GDM1 (cell line): Measurements from ENCODE around the gene FBLN1.
"Not testable (repeated sequence)": the region's sequence is repeated elsewhere in the genome, so short reads cannot be mapped to it uniquely, and the experiment has no call there.

Experiments
- DNase-seq: peaks from one replicate; lab custom pipeline; 2025; lab: John Stamatoyannopoulos, UW

The FBLN1 gene

DNA sequence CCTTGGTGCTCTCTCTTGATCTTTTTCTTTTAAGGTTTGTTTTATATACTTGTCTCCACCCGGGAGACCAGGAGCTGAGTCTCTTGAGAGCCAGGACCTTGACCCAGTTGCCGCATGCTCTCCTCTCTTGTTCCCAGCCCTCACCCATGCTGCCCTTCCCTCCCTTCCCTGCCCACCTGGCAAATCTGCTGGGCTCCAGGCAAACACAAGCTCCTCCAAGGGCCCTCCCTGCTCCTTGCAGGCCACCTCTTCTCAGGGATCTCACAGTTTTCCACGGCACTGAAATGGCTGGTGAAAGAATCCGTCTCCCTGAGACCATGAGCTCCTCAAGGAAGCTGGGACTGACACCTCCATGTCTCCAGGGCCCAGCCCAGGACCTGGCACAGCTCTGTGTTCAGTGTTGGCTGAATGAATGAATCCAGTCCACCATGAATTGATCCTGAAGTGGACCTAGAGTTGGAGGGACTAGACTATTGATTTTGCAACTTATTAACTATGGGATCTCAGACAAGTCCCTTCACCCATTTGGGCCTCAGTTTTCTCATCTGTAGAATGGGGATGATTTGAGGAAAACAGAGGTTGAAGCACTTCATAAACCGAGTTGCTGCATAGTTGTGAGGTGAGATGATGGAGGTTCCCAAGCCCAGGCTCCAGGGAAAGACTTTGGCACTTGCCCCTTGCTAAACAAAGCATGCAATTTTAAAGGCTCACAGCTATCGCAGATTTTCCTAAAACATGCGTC is 25.1 kb upstream of the FBLN1 start:
- DNase-seq: no peak

DNA sequence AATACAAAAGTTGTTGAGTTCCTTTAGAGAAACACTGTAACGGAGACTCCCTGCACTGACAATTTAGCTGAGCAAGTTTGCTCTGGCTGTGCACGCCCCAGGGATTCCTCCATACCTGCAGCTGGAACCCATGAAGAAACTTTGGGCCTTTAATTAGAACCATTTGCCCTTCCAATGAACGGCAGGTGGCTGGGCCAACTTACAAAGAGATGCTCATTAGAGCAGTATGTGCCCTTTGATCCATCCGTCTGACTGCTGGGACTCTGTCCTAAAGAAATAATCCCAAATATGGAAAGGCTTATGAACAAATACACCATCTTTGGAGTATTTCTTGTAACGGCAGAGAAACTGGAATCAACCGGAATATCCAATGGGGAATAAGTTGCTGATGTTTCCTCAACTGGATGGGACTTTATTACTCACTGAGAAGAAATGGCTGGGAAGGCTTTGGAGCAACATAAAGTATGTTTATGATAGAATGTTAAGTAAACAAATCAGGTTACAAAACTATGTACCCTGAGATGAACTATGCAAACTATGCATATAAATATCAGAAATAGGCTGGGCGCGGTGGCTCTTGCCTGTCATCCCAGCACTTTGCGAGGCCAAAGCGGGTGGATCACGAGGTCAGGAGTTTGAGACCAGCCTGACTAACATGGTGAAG is 24.4 kb upstream of the FBLN1 start:
- no peak for DNase-seq

DNA sequence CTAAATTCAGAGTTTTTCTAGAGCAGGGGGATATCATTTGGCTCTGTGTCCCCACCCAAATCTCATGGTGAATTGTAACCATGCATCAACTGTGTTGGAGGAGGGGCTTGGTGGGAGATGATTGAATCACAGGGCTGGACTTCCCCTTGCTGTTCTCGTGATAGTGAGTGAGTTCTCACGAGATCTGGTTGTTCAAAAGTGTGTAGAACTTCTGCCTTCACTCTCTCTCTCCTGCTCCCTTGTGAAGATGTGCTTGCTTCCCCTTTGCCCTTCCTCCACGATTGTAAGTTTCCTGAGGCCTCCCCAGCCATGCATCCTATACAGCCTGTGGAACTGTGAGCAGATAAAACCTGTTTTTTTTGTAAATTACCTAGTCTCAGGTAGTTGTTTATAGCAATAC is 22.0 kb upstream of the FBLN1 start:
- no peak for DNase-seq

DNA sequence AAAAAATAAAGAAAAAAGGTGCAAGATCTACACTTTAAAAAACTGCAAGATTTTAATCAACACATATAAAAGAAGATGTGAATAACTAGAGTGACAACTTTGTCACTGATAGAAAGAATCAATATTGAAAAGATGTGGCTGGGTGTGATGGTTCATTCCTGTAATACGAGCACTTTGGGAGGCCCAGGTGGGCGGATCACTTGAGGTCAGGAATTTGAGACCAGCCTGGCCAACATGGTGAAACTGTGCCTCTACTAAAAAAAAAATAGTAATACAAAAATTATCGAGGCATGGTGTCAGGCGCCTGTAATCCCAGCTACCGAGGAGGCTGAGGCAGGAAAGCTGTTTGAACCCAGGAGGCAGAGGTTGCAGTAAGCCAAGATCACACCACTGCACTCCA is 21.0 kb upstream of the FBLN1 start:
- DNase-seq: no peak

DNA sequence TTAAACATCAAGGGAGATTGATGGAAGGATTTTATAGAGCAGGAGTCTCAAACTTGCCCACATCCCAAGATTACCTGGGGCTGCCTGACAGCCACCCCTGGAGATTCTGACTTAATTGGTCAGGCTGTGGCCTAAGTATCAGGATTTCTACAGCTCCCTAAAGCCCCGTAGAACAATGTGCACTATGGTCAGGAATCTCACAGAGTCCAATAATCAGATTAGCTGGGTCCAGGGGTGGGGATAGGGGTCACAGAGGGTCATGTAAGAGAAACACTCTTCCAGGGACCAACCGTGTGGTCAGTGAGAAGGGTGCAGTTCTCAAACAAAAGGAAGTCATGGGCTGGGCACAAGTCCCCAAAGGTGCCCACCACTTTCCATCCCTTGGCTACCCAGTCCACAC is 20.5 kb upstream of the FBLN1 start:
- DNase-seq: no peak

DNA sequence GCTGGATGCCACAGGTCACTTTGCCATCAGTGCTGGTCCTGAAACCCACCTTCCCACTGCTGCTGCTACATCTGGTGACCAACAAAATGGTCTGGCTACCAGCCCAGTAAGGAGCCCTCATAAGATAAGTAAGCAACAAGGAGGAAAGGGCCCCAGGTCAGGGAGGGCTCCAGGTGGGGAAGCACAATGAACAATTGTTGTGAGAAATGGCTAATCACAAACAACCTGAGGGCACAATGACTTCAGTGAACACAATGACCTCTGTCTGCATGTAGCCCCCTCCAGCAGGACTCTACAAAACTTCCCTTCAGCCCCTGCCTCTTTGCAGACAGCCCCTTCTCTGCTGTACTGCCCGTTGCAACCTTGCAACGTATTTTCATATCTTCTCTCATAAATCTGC is 19.4 kb upstream of the FBLN1 start:
- no peak for DNase-seq

DNA sequence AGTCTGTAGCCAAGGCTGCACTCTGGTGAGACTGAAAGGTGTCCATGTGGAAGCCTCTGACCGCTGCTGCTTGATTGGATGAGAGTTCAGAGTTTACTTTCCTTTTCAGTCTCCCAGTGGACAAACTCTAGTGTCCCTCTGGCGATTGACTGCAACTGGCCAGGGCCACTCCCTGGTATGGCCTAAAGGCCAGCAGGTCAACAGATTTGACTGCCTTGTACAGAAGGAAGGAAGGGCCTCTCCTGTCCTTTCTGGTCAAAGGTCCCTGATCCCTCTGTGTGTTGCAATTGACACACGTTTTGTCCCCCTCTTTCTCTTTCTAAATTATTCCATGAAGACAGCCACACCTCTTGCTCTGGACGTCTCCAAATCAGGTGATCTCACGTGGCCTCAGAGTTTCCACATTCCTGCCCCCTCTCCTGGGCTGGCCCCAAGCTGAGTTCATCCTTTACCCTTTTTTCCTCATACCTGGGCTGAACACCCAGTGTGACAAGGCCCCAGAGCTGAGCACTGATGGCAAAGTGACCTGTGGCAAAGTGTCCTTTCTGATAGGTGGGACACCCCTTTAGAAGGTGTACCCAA is 18.7 kb upstream of the FBLN1 start:
- no peak for DNase-seq

DNA sequence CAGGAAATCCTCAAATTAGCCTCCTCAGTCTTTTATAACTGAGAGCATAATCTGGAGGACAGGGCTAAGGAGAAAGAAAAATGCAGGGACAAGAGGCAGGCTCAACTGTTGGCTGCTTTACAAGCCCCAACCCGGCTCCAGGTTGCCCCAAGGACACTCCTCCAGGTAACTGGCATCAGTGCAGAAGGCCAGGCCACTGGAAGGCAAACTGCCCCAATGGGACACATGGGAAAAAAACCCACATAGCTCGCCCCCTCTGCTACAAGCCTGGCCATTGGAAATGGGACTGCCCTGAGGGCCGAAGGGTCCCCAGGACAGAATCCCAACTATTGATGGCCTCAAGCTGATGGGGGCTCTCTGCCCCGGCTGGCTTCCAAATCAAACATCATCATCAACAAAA is 17.9 kb upstream of the FBLN1 start:
- DNase-seq: no peak

DNA sequence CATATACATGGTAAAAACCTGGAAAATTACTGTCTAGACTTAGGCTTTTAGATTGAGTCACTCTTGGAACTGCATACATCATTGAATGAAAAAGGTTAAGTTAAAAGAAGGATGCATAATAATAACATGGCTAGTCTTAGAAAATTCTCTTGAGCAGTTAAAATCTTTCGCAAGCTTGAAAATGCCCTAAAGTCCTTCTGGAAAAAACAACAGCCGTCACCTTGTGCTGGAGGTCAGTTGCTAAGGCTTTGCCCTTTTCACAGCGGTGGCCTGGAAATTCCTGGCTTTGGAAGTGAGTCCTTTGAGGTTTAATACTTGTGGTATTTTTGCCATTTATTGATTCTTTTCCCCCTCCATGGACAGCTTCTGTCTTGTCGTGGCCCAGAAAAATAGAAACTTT is 17.4 kb upstream of the FBLN1 start:
- no peak for DNase-seq

DNA sequence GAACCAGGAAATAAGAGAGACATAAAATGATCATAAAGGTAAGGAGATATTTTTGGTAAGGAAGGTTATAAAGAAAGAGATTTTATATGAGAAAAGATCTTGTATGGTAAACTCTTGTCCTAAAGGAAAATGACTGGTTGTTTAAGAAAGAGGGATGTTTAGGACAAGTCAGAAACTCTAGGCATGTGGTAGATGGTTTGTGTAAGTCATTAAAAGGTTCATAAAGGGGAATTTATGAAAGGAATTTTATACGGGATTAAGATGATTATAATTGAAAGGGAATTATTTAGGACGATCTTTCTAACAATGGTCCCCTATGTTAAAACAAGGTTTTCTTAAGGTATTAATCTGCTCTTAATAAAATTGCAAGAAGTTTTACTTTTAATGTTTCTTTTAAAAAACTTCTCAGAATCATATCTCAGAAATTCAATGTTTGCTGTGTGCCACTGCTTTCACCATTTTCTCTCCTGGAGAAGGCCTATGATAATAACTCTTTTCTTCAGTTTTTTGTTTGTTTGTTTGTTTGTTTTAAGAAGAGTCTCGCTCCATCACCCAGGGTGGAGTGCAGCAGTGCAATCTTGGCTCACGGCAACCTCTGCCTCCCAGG is 13.8 kb upstream of the FBLN1 start:
- no peak for DNase-seq

DNA sequence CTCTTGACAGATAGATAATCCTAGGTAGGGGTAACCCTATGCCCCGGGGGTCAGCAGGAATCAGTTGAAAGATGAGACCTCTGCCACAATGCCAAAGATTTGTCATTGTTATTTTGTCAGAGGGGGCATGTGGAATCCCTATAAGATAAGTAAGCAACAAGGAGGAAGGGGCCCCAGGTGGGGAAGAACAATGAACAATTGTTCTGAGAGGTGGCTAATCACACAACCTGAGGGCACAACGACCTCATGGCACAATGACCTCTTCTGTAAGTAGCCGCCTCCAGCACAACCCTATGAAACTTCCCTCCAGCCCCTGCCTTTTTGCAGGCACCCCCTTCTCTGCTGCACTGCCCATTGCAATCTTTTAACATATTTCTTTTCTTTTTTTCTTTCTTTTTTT is 11.8 kb upstream of the FBLN1 start:
- DNase-seq: no peak

DNA sequence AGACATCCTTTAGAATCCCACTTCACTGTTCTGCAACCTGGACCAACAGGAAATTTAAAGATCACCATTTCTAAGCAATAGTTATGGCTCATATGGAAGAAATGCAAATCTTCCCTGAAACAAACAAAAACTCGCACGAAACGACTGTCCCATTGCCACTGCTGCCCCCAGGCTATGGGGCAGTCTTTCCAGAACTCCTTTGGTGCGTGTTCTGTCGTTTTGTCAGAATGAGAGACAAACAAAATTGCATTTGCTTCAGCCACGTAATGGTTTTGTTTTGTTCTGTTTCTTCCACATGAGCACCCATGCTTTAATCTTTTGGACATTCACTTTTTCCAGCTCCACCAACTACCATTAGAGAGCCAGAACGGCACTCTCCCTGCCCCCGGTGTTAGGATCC is 10.8 kb upstream of the FBLN1 start:
- no peak for DNase-seq

DNA sequence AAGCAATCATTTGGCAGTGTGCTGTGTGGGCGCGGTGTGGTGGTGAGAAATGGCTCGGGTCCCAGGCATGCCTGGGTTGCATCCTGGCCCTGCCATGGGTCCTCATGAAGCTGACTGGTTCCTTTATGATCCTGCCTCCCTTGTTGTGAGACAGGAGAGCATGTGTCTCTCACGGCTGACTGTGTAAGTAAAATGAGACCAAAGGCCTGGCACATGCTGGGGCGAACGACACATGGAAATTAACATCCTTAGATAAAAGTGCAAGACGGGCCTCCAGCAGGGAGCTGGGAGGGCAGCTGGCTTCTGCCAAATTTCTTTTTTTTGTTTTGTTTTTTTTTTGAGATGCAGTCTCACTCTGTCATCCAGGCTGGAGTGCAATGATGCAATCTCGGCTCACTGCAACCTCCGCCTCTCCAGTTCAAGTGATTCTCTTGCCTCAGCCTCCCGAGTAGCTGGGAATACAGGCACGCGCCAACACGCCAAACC is 9.4 kb upstream of the FBLN1 start:
- no peak for DNase-seq

DNA sequence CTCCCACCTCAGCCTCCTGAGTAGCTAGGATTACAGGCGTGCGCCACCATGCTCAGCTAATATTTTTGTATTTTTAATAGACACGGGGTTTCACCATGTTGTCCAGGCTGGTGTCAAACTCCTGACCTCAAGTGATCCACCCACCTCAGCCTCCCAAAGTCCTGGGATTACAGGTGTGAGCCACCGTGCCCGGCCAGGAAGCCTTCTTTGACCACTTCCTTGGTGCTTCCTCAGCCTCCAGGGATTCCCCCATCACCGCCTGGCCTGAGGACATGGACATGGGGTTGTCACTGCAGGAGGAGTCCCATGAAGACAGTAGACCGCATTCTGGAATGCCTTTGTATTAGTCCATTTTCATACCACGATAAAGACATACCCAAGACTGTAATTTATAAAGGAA is 8.4 kb upstream of the FBLN1 start:
- not testable (repeated sequence) for DNase-seq

DNA sequence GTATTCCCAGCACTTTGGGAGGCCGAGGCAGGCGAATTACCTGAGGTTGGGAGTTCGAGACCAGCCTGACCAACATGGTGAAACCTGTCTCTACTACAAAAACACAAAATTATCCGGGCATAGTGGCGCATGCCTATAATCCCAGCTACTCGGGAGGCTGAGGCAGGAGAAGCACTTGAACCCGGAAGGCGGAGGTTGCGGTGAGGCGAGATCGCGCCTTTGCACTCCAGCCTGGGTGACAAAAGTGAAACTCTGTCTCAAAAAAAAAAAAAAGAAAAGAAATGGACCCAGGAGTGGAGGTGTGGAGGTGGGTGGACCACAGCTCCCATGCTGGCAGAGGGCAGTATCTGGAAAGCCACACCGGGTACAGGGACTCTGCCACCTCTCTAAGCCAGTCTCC is 7.1 kb upstream of the FBLN1 start:
- DNase-seq: not testable (repeated sequence)

DNA sequence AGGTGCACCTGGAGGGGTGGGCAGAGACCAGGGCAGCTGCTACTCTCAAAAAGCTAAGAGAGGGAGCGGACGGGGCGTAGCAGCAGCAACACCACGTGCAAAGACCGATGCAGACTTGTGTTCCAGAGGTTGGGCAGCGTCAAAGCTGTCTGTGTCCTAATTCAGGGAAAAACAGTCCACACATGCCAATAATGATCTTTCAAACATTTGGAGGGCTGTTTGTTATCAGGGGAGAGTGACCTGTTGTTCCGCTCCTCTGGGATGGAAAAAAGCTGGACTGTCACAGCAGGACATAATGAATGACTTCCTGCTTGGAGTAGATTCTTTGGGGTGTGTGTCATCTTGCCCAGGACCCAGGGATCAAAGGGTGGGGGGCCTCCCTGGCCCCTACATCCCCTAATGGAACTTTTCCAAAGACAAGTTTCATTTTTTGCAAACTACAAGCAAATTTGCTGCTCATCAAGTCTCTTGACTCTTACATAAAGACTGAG is 6.2 kb upstream of the FBLN1 start:
- no peak for DNase-seq

DNA sequence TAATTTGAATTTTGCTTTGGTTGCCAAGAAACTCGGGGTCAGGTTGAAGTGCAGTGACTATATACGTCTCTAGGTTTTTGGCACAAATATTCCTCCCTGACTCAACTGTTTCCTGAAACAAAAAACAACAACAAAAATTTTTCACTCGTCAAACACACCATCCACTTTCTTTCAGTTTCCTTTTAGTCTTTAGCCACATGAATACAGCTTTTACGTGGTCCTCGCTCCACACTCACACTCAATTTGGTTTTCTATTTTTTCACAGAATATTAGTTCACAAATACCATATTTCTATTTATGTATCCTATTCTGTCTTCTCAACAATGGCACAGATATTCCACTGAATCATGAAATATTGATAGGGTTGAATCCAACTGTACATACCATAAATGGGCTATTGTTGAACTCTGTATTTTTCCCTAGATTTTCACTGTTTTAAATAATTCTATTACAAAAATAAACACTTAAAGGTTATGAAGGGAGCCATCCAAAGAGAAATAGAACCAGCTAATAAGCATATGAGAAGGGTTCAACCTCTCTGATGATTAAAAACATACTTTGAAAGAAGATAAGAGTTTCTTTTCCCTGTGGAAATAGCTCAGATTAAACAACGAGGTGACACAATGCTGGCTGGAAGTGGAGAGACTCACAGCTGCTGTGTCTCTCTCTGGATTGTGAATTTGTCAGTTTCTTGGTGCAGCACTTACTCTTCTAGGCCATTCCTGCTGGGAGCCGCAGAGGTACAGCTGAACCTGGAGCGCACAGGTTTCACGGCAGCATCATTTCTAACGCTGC is 5.1 kb upstream of the FBLN1 start:
- no peak for DNase-seq

DNA sequence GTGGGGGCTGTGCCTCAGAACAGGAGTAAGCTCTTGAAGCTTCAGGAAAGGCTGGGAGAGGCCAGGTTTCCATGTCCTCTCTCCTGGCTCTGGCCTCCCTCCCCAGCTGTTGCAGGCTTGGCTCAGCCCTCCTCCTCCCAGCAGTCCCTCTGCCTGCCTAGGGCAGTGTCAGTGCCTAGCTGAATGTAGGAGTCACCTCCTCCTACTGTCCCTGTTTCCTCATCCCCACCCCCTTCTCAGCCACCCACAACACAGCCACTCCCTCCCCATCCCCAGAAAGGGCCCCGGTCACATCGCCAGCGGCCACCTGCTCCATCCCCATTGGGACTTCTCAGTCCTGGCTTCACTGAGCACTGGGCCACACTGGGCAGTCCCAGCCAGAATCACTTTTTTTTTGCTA is 2.9 kb upstream of the FBLN1 start:
- no peak for DNase-seq

DNA sequence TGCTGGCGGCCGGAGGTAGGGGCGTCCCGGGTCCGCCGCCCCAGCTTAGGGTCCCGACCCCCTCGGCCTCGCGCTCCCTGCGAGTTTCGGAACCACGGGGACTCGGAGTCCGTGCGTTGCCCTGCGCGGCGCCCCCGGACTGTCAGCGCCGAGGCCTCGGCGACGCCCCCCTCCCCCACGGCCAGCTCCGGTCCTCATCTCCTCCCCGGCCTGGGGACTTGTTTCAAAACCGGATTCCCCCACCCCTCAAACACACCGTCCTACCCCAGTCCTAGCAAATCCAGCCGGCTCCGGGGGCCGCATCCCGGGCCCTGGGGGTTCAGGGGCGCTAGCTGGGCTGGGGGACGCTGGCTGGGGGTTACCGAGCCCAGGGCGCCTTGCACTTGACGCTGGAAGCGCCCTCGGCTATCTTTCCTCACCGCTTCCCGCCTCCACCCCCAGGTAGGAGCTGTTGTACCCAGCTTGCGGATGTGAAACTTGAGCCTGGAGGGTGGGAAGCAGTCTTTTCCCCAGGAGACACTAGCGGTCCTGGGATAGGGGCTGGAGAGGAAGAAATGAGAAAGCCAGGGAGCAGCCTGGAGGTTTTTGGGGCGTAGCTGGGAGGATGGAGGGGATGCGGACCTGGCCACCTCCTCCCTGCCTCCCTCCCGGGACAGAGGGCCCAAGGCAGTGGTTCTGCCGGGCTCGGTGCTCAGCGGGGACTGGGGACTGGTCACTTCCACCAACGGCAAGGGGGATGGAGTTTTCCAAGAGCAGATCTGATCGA is 550 bp downstream of the FBLN1 start:
- no peak for DNase-seq

DNA sequence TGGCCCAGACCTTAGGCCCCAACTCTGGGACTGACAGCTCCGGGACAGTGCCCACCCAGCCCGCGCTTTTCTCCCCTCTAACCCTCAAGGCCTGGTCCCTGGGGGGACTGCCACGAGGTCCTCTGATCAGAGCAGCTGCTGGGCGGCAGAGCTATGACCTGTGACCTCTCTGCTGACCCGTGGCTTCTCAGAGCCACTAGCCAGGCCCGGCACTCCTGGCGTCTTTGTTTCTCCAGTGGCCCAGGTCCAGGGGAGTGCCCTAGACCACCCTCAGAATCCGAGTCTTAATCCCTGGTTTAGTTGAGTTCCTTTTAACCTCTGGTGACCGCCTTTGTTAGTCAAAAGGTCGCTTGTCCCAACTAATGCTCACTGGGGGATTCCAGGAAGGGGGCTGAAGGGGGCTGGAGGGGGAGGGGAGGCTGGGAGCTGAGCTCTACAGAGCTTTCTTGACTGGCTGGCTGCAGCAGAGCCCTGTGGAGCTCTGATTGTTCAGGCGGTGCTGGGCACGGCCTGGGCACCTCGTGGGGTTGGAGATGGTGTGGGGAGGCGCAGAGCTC is 1.2 kb downstream of the FBLN1 start:
- no peak for DNase-seq
